HFF-Myc (cell line): Measurements from ENCODE around the gene LPAR1.
A peak's percentile ranks its signal among the peaks of the same experiment; 100 is the strongest.

Source experiments
- DNase-seq: peaks from one replicate; pipeline ENCODE4 v3.0.0-alpha.2; 2011; ENCODE audit warnings: low read depth; ENCODE audit errors: extremely low read depth
- H3K4me3 ChIP-seq: replicated peaks from 2 replicates; pipeline ENCODE4 v1.5.1; 2011; ENCODE audit warnings: low read depth, mild to moderate bottlenecking, control low read depth, low read length
- TF ChIP-seq, protein P1 (sequence below): IDR thresholded peaks from 2 replicates; pipeline ENCODE4 v1.5.1; 2012; ENCODE audit warnings: mild to moderate bottlenecking, low read depth, low read length, control low read depth; ENCODE audit errors: missing control alignments

LPAR1 gene

DNA sequence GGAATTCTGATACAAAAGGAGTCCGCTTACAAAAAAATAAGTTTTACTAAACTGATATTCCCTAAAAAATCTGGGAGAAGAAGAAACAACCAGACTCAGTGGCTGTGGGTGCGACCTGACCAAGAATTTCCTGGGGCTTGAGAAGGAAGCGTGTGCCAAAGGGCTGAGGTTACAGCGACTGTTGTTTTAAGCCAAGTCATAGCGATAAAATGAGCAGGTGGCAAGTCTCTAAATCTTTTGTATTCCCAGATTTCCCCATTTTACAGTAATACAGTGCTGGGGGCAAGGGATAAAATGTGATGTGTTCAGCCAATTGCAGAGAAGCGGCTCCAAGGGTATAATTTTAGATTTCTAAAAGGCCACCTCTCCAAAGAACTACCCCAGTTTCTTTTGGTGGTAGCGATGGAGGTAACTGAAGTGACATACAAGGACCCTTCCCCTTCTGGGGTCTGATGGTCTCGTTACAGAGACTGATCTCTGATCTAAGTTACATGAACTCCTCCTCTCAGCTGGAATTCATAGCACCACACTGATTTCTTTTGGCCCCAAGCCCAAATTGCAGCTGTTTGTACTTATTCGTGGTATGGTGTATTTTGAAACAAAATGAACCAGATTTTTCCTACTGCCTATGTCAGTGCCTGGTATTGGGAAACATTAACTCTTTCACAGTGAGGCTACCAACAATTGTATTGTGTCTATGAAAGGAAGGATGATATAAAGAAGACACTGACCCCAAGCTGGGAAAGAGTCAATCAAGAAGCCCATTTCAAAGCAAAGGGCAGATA is 41.6 kb downstream of the LPAR1 start:
- DNase-seq = peak; percentile 21
- no peak overlapping the region for H3K4me3 ChIP-seq
- TF ChIP-seq, protein P1, sequence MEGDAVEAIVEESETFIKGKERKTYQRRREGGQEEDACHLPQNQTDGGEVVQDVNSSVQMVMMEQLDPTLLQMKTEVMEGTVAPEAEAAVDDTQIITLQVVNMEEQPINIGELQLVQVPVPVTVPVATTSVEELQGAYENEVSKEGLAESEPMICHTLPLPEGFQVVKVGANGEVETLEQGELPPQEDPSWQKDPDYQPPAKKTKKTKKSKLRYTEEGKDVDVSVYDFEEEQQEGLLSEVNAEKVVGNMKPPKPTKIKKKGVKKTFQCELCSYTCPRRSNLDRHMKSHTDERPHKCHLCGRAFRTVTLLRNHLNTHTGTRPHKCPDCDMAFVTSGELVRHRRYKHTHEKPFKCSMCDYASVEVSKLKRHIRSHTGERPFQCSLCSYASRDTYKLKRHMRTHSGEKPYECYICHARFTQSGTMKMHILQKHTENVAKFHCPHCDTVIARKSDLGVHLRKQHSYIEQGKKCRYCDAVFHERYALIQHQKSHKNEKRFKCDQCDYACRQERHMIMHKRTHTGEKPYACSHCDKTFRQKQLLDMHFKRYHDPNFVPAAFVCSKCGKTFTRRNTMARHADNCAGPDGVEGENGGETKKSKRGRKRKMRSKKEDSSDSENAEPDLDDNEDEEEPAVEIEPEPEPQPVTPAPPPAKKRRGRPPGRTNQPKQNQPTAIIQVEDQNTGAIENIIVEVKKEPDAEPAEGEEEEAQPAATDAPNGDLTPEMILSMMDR = no peak

DNA sequence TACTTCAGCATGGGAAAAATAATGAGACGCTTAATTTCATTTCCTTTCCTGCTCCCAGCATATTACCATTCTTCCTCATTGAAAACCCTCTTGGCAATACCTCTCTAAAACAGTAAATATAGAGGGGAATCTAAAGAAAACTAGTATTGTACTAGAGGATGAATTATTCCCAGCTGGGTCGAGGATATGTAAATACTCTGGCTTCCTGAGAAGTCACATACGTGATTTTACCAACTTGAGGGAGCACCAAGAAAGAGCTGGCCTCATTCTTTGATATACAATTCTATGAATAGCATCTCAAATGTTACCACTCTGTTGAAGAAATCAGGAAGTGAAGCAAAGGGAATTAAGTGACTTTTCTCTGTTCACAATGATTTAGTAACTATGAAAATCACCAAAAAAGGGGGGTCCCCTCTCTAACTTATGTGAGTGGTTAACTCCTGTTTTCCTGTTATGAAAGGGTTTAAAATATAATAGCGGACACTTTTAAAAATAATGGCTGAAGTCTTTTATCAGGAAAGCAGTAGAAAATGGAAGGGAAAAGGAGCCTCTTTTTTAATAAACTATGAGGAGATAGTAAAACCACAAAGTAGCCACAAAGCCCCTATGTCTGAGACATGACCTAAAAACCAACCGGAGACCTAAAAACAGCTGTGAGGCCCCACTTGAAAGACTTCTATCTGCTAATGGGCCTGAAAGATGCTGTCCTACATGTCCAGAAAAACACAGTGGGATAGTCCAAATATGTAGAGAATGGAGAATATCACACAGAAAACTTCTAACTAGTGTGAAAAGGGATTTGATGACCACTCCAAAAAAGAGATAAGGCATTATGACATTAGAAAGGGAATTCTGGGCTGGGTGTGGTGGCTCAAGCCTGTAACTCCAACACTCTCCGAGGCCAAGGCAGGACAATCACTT is 42.6 kb downstream of the LPAR1 start:
- no peak for DNase-seq
- TF ChIP-seq, protein P1 = no peak
- no peak overlapping the region for H3K4me3 ChIP-seq

GRCh38 chr9:110994771-110995241 is 43.5 kb downstream of the LPAR1 start:
- TF ChIP-seq, protein P1 = no peak
- DNase-seq = peak; percentile 41
- H3K4me3 ChIP-seq = no peak overlapping the region

- DNase-seq = no peak
- TF ChIP-seq, protein P1 = no peak
- H3K4me3 ChIP-seq = no peak overlapping the region
Observed at GRCh38 chr9:110990481-110990880, 47.8 kb downstream of the LPAR1 start.

DNA sequence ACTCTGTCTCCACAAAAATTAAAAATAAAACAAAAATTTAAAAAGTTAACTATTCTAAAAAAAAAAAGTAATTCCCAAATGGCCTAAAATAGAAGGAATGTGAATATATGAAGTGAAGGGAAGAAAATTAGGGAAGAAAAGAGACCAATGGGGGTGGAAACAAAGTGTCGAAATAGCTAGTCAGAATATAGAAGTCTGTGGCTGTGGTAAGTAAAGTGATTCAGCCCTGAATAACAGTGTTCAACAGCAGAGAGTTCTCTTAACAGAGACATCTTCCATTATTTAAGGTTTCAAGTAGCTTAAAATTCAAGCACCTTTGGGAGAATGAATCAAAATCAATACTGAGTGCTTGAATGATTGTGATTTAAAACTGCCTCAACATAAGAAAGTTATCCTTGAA is 51.7 kb downstream of the LPAR1 start:
- no peak overlapping the region for H3K4me3 ChIP-seq
- TF ChIP-seq, protein P1 = no peak
- no peak for DNase-seq

GRCh38 chr9:110984890-110985437 is 53.3 kb downstream of the LPAR1 start:
- TF ChIP-seq, protein P1 = no peak
- no peak for DNase-seq
- H3K4me3 ChIP-seq = no peak overlapping the region
